K562 (cell line): ENCODE measurements around the gene LY6G6F. TPM values are rescaled to one million over a fixed set of nuclear protein-coding genes. Genes with fewer than 3 reads are reported as not detected.

Experiments
- ATF6 ChIP-seq: sonication (generic); formaldehyde crosslinking; IDR thresholded peaks from 2 replicates; pipeline ENCODE4 v1.4.0; 2020; ENCODE audit warnings: mild to moderate bottlenecking, missing genetic modification reagents
- GMEB1 ChIP-seq: fragments of 250-450 bp; sonication (Bioruptor Pico); IDR thresholded peaks from 2 replicates; pipeline ENCODE4 v1.4.0; 2020; ENCODE audit warnings: mild to moderate bottlenecking
- NFATC3 ChIP-seq: fragments of 450-650 bp; IDR thresholded peaks from 2 replicates; pipeline ENCODE4 v1.6.1; 2017; ENCODE audit warnings: mild to moderate bottlenecking
- NR1H2 ChIP-seq: sonication (generic); formaldehyde crosslinking; IDR thresholded peaks from 2 replicates; pipeline ENCODE4 v1.4.0; 2020; ENCODE audit warnings: mild to moderate bottlenecking, missing genetic modification reagents
- RBM34 ChIP-seq: fragments of 200-400 bp; formaldehyde crosslinking; IDR thresholded peaks from 2 replicates; pipeline ENCODE4 v1.6.1; 2018; ENCODE audit warnings: low read length, borderline replicate concordance; ENCODE audit not compliant: insufficient read depth
- SMAD4 ChIP-seq: fragments of 250-450 bp; sonication (Bioruptor Pico); conservative IDR thresholded peaks from 2 replicates; pipeline ENCODE4 v1.8.0; 2021; ENCODE audit warnings: inconsistent platforms, mild to moderate bottlenecking, moderate library complexity
- SREBF2 ChIP-seq: sonication (generic); formaldehyde crosslinking; IDR thresholded peaks from 2 replicates; pipeline ENCODE4 v1.4.0; 2020; ENCODE audit warnings: mild to moderate bottlenecking, missing genetic modification reagents
- USF1 ChIP-seq: sonication (generic); formaldehyde crosslinking; IDR thresholded peaks from 2 replicates; pipeline ENCODE4 v1.9.0; 2022; ENCODE audit warnings: mild to moderate bottlenecking, missing genetic modification reagents
- ZFP36 ChIP-seq: fragments of 150-350 bp; IDR thresholded peaks from 2 replicates; pipeline ENCODE4 v1.6.1; 2018; ENCODE audit warnings: low read length, low read depth; ENCODE audit not compliant: partially characterized antibody
- ZKSCAN1 ChIP-seq: fragments of 150-350 bp; IDR thresholded peaks from 2 replicates; pipeline ENCODE4 v1.6.1; 2016; ENCODE audit warnings: low read depth, low read length
- polyA plus RNA-seq, 8 experiments: library from polyadenylated mRNA; depleted of rRNA in 4 of 8; stranded (reverse) in 5 of 8; unstranded in 3 of 8; fragments of >200 nt; fragmentation: Nextera tagmentation in 2 of 8; fragmentation: Illumina TruSeq in 1 of 8; extraction: Ambion mirVana in 2 of 8; extraction: Trizol in 1 of 8; gene quantifications; 2 replicates each; pipeline versions ENCODE4 v1.2.1 to v1.2.3, GENCODE V29; 2011 to 2014; ENCODE audit warnings: inconsistent platforms in 1 of 8, missing spikeins in 1 of 8
- total RNA-seq, 7 experiments: library from RNA; depleted of rRNA in 6 of 7; stranded (reverse); fragments of >200 nt in 6 of 7; fragmentation: Illumina TruSeq in 2 of 7; extraction: Trizol in 2 of 7; gene quantifications; 2 replicates each; pipeline versions ENCODE4 v1.2.1 to v1.2.3, GENCODE V29; 2011 to 2021; ENCODE audit warnings: low replicate concordance in 1 of 7
- TF ChIP-seq, protein P1 (sequence below): fragments of 450-650 bp; IDR thresholded peaks from 2 replicates; pipeline ENCODE4 v1.6.1; 2016; ENCODE audit warnings: low read depth
- TF ChIP-seq, protein P2 (sequence below): sonication (generic); formaldehyde crosslinking; IDR thresholded peaks from 2 replicates; pipeline ENCODE4 v1.8.1; 2023; ENCODE audit warnings: mild to moderate bottlenecking, missing genetic modification reagents

Gene LY6G6F
- total and polyA plus RNA-seq, 9 of the 15 experiments (the other 6 are each of a cell fraction or from before 2014, with no cell fraction given) = 0.14 to 0.50 (median 0.28) TPM; not detected in 2

DNA sequence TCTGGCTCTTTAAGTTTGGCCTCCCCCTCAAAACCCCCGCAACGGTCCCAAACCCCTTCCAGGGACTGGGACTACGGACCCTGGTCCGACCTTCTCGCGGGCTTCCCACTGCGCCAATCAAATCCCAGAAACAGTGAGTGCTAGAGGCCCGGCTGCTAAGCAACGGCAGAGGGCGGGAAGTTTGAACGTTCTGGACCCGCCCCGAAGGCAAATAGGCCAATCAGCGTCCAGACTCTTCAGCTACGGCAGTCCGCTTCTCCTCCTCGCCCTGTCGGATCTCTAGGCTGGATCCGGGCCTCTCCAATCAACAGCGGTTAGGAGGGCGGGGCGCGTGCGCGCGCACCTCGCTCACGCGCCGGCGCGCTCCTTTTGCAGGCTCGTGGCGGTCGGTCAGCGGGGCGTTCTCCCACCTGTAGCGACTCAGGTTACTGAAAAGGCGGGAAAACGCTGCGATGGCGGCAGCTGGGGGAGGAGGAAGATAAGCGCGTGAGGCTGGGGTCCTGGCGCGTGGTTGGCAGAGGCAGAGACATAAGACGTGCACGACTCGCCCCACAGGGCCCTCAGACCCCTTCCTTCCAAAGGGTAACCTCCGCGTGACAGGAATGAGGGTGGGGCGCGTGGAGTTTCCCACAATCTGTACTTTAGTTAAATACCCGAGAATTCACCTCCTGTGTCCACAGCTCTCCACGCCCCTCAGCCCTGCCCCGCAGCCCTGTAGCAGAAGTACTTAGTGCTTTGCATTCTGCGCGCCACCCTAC, 33.2 kb downstream of the LY6G6F start, which contains the start of gene MSH5 (continued):
- peak; percentile 99 for TF ChIP-seq ATF6 (CRISPR knock-in tag)
- TF ChIP-seq, protein P1, sequence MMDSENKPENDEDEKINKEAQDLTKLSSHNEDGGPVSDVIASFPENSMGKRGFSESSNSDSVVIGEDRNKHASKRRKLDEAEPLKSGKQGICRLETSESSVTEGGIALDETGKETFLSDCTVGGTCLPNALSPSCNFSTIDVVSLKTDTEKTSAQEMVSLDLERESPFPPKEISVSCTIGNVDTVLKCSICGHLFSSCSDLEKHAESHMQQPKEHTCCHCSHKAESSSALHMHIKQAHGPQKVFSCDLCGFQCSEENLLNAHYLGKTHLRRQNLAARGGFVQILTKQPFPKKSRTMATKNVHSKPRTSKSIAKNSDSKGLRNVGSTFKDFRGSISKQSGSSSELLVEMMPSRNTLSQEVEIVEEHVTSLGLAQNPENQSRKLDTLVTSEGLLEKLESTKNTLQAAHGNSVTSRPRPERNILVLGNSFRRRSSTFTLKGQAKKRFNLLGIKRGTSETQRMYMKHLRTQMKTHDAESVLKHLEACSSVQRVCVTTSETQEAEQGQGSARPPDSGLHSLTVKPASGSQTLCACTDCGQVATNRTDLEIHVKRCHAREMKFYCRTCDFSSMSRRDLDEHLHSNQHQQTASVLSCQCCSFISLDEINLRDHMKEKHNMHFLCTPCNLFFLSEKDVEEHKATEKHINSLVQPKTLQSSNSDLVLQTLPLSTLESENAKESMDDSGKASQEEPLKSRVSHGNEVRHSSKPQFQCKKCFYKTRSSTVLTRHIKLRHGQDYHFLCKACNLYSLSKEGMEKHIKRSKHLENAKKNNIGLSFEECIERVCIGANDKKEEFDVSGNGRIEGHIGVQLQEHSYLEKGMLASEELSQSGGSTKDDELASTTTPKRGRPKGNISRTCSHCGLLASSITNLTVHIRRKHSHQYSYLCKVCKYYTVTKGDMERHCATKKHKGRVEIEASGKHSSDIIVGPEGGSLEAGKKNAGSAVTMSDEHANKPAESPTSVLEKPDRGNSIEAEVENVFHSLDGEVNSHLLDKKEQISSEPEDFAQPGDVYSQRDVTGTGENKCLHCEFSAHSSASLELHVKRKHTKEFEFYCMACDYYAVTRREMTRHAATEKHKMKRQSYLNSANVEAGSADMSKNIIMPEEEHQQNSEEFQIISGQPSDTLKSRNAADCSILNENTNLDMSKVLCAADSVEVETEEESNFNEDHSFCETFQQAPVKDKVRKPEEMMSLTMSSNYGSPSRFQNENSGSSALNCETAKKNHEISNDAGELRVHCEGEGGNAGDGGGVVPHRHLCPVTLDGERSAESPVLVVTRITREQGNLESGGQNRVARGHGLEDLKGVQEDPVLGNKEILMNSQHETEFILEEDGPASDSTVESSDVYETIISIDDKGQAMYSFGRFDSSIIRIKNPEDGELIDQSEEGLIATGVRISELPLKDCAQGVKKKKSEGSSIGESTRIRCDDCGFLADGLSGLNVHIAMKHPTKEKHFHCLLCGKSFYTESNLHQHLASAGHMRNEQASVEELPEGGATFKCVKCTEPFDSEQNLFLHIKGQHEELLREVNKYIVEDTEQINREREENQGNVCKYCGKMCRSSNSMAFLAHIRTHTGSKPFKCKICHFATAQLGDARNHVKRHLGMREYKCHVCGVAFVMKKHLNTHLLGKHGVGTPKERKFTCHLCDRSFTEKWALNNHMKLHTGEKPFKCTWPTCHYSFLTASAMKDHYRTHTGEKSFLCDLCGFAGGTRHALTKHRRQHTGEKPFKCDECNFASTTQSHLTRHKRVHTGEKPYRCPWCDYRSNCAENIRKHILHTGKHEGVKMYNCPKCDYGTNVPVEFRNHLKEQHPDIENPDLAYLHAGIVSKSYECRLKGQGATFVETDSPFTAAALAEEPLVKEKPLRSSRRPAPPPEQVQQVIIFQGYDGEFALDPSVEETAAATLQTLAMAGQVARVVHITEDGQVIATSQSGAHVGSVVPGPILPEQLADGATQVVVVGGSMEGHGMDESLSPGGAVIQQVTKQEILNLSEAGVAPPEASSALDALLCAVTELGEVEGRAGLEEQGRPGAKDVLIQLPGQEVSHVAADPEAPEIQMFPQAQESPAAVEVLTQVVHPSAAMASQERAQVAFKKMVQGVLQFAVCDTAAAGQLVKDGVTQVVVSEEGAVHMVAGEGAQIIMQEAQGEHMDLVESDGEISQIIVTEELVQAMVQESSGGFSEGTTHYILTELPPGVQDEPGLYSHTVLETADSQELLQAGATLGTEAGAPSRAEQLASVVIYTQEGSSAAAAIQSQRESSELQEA = no peak
- peak; percentile 91; the same call in 1 of the 2 replicates for TF ChIP-seq SREBF2
- TF ChIP-seq, protein P2, sequence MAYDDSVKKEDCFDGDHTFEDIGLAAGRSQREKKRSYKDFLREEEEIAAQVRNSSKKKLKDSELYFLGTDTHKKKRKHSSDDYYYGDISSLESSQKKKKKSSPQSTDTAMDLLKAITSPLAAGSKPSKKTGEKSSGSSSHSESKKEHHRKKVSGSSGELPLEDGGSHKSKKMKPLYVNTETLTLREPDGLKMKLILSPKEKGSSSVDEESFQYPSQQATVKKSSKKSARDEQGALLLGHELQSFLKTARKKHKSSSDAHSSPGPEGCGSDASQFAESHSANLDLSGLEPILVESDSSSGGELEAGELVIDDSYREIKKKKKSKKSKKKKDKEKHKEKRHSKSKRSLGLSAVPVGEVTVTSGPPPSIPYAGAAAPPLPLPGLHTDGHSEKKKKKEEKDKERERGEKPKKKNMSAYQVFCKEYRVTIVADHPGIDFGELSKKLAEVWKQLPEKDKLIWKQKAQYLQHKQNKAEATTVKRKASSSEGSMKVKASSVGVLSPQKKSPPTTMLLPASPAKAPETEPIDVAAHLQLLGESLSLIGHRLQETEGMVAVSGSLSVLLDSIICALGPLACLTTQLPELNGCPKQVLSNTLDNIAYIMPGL (CRISPR knock-in tag) = peak; percentile 96
- TF ChIP-seq GMEB1 = peak; percentile 54
- TF ChIP-seq NFATC3 = no peak
- no peak for TF ChIP-seq ZKSCAN1
- peak; percentile 88 for TF ChIP-seq USF1 (CRISPR knock-in tag)
- TF ChIP-seq NR1H2 (CRISPR knock-in tag) = no peak
- no peak; the same call in none of the 2 replicates for TF ChIP-seq SMAD4 (CRISPR knock-in tag)
- TF ChIP-seq RBM34 = no peak
- TF ChIP-seq ZFP36 = no peak
